HepG2 (cell line): ENCODE results near the gene MTO1. TPM values are rescaled to one million over a fixed set of nuclear protein-coding genes. Genes with fewer than 3 reads are reported as not detected.

Source experiments
- ATAC-seq: fragments of 200-7000 bp; cut with Tn5 transposase; 3 replicates; pipeline ENCODE4 v1.9.1; 2020; ENCODE audit warnings: mild to moderate bottlenecking, moderate library complexity
- BruUV-seq: library from RNA; stranded (reverse); fragments of 400-500 nt; replicated peaks from 2 replicates; lab custom pipeline; 2021; lab: Mats Ljungman, UMichigan
- CTCF ChIA-PET: fragments of 300-600 bp; formaldehyde crosslinking; extraction: SDS; loops from one replicate; lab custom pipeline; 2021; ENCODE audit warnings: low total read pairs, inconsistent platforms, low intra/inter-chr PET ratio; lab: Yijun Ruan, JAX
- POLR2A ChIA-PET: fragments of 350-600 bp; sonication (Branson Sonifier 250); formaldehyde crosslinking; loops from one replicate; lab custom pipeline; 2020; ENCODE audit warnings: antibody characterized with exemption, inconsistent platforms; lab: Yijun Ruan, JAX
- DNase-seq: peaks from one replicate; pipeline ENCODE4 v3.0.0-alpha.2; 2015; ENCODE audit warnings: low spot score
- FAIRE-seq: peaks from 3 replicates; lab custom pipeline; 2011; peaks lifted over from hg19 to GRCh38; lab: Jason Lieb, UNC
- H2AFZ ChIP-seq: one replicate; pipeline ENCODE4 v1.6.1; 2011; ENCODE audit warnings: low read length, inconsistent platforms
- H3K27ac ChIP-seq: fragments of 300-600 bp; 3 replicates; pipeline ENCODE4 v1.8.0; 2011; ENCODE audit warnings: mixed run types, mild to moderate bottlenecking, mixed read lengths, low read length, inconsistent platforms; ENCODE audit not compliant: insufficient read depth; ENCODE audit errors: extremely low read length
- H3K27me3 ChIP-seq, 2 experiments: fragments of 200-600 bp in 1 of 2; 2 replicates in 1 of 2; 3 replicates in 1 of 2; pipeline versions ENCODE4 v1.6.0 to v1.8.0; 2011; ENCODE audit warnings: low read length in 2 of 2, mild to moderate bottlenecking in 2 of 2, moderate library complexity in 2 of 2, inconsistent platforms in 1 of 2; ENCODE audit not compliant: insufficient read depth in 2 of 2, control insufficient read depth in 1 of 2
- H3K36me3 ChIP-seq, 2 experiments: fragments of 200-600 bp in 1 of 2; replicated peaks in 1 of 2; 2 replicates in 1 of 2; 3 replicates in 1 of 2; pipeline versions ENCODE4 v1.5.1 to v1.8.0; 2011; ENCODE audit warnings: low read length in 2 of 2, inconsistent platforms in 1 of 2; ENCODE audit not compliant: insufficient read depth in 2 of 2, control insufficient read depth in 1 of 2
- H3K4me1 ChIP-seq: 2 replicates; pipeline ENCODE4 v1.5.1; 2012; ENCODE audit warnings: low read length, inconsistent platforms; ENCODE audit not compliant: insufficient read depth
- H3K4me2 ChIP-seq: 2 replicates; pipeline ENCODE4 v1.6.0; 2011; ENCODE audit warnings: low read depth, low read length, inconsistent platforms
- H3K4me3 ChIP-seq, 3 experiments: fragments of 200-600 bp in 1 of 3; sonication (generic), shearing (Covaris generic) in 1 of 3; replicated peaks in 1 of 3; 2 replicates each; pipeline ENCODE4 v1.5.1; 2011 to 2016; ENCODE audit warnings: low read length in 3 of 3, inconsistent platforms in 2 of 3, low read depth in 2 of 3, mild to moderate bottlenecking in 2 of 3, control low read depth in 1 of 3, mixed read lengths in 1 of 3; ENCODE audit not compliant: insufficient read depth in 1 of 3
- H3K79me2 ChIP-seq: one replicate; pipeline ENCODE4 v1.6.1; 2011; ENCODE audit warnings: low read length, inconsistent platforms; ENCODE audit not compliant: insufficient read depth
- H3K9ac ChIP-seq: 2 replicates; pipeline ENCODE4 v1.6.0; 2011; ENCODE audit warnings: mild to moderate bottlenecking, low read depth, low read length, inconsistent platforms; ENCODE audit not compliant: insufficient read depth
- H3K9me3 ChIP-seq: 2 replicates; pipeline ENCODE4 v1.5.1; 2012; ENCODE audit warnings: mild to moderate bottlenecking, low read length
- H4K20me1 ChIP-seq: 2 replicates; pipeline ENCODE4 v1.6.0; 2011; ENCODE audit warnings: inconsistent platforms, mild to moderate bottlenecking, low read length, moderate library complexity; ENCODE audit not compliant: insufficient read depth
- DR1 ChIP-seq: sonication (generic); formaldehyde crosslinking; IDR thresholded peaks from 2 replicates; pipeline ENCODE4 v1.8.0; 2021; ENCODE audit warnings: mild to moderate bottlenecking, missing genetic modification reagents, inconsistent platforms
- HDAC2 ChIP-seq: sonication (generic); formaldehyde crosslinking; IDR thresholded peaks from 2 replicates; pipeline ENCODE4 v1.4.0; 2020; ENCODE audit warnings: missing genetic modification reagents
- MED8 ChIP-seq: sonication (generic); formaldehyde crosslinking; IDR thresholded peaks from 2 replicates; pipeline ENCODE4 v1.8.1; 2023; ENCODE audit warnings: mild to moderate bottlenecking, missing genetic modification reagents; ENCODE audit not compliant: insufficient replicate concordance
- NCOR1 ChIP-seq: fragments of 200-600 bp; sonication (generic); IDR thresholded peaks from 2 replicates; pipeline ENCODE4 v1.7.0; 2017; ENCODE audit warnings: antibody characterized with exemption, low read length, borderline replicate concordance
- POLR2AphosphoS2 ChIP-seq: IDR thresholded peaks from 2 replicates; pipeline ENCODE4 v1.6.1; 2011; ENCODE audit warnings: low read depth, low read length, improper control_type of control experiment
- RFX3 ChIP-seq: IDR thresholded peaks from 2 replicates; pipeline ENCODE4 v1.6.1; 2016; ENCODE audit warnings: missing biosample characterization, missing genetic modification reagents
- in situ Hi-C: cut with HindIII; loops from 2 replicates; pipeline ENCODE4 v1.10.0; 2017; ENCODE audit warnings: low pct_unique_long_range_greater_than_20kb; ENCODE audit not compliant: extremely low pct_ligation_motif_present
- intact Hi-C: fragments of 100-400 bp; cut with micrococcal nuclease; formaldehyde crosslinking; loops from one replicate; pipeline ENCODE4 v1.10.0; 2022; ENCODE audit not compliant: unreplicated experiment
- polyA plus RNA-seq, 8 experiments: library from polyadenylated mRNA; depleted of rRNA in 3 of 8; stranded (reverse) in 7 of 8; unstranded in 1 of 8; fragments of >200 nt; fragmentation: Illumina TruSeq in 4 of 8; extraction: Trizol in 4 of 8; gene quantifications; 2 replicates each; pipeline versions ENCODE4 v1.2.1 to v1.2.3, GENCODE V29; 2011 to 2016; ENCODE audit warnings: low read depth in 4 of 8, missing spikeins in 1 of 8, mixed read lengths in 1 of 8; ENCODE audit not compliant: insufficient read depth in 1 of 8
- total RNA-seq, 5 experiments: library from RNA; depleted of rRNA; stranded (reverse); fragments of >200 nt; fragmentation: Illumina TruSeq; extraction: Trizol; gene quantifications; 2 replicates each; pipeline ENCODE4 v1.2.3, GENCODE V29; 2016; ENCODE audit warnings: low read depth in 1 of 5
- TF ChIP-seq, protein P1 (sequence below): sonication (generic); formaldehyde crosslinking; IDR thresholded peaks from 2 replicates; pipeline ENCODE4 v1.4.0; 2020; ENCODE audit warnings: mild to moderate bottlenecking, missing genetic modification reagents, borderline replicate concordance
- TF ChIP-seq, protein P2 (sequence below): sonication (generic); formaldehyde crosslinking; IDR thresholded peaks from 2 replicates; pipeline ENCODE4 v1.8.0; 2022; ENCODE audit warnings: missing genetic modification reagents, mild to moderate bottlenecking, borderline replicate concordance
- TF ChIP-seq, protein P3 (sequence below), 2 experiments: sonication (generic) in 1 of 2; formaldehyde crosslinking in 1 of 2; IDR thresholded peaks; 2 replicates each; pipeline versions ENCODE4 v1.6.1 to v1.9.0; 2014 to 2022; ENCODE audit warnings: antibody characterized with exemption in 1 of 2, borderline replicate concordance in 1 of 2, inconsistent platforms in 1 of 2, low read depth in 1 of 2, missing genetic modification reagents in 1 of 2
- TF ChIP-seq, protein P4 (sequence below): sonication (generic); formaldehyde crosslinking; IDR thresholded peaks from 2 replicates; pipeline ENCODE4 v1.5.1; 2020; ENCODE audit warnings: missing genetic modification reagents, mild to moderate bottlenecking, borderline replicate concordance

The MTO1 gene
- total and polyA plus RNA-seq, 2 of the 13 experiments (the other 11 are each of a cell fraction or from before 2014, with no cell fraction given), result 21.1 to 45.3 TPM

DNA sequence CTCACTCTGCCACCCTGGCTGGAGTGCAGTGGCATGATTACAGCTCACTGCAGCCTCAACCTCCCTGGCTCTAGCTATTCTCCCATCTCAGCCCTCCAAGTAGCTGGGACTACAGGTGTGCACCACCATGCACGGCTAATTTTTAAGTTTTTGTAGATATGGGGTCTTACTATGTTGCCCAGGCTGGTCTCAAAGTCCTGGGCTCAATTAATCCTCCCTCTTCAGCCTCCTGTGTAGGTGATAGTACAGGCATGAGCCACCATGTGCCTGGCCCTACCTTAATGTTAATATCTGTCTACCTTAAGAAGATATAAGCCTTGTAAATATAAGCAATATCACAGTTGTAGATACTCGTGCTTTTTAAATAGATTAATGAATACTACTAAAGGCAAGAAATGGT lies 42.6 kb downstream of the MTO1 start (continued):
- TF ChIP-seq, protein P1, sequence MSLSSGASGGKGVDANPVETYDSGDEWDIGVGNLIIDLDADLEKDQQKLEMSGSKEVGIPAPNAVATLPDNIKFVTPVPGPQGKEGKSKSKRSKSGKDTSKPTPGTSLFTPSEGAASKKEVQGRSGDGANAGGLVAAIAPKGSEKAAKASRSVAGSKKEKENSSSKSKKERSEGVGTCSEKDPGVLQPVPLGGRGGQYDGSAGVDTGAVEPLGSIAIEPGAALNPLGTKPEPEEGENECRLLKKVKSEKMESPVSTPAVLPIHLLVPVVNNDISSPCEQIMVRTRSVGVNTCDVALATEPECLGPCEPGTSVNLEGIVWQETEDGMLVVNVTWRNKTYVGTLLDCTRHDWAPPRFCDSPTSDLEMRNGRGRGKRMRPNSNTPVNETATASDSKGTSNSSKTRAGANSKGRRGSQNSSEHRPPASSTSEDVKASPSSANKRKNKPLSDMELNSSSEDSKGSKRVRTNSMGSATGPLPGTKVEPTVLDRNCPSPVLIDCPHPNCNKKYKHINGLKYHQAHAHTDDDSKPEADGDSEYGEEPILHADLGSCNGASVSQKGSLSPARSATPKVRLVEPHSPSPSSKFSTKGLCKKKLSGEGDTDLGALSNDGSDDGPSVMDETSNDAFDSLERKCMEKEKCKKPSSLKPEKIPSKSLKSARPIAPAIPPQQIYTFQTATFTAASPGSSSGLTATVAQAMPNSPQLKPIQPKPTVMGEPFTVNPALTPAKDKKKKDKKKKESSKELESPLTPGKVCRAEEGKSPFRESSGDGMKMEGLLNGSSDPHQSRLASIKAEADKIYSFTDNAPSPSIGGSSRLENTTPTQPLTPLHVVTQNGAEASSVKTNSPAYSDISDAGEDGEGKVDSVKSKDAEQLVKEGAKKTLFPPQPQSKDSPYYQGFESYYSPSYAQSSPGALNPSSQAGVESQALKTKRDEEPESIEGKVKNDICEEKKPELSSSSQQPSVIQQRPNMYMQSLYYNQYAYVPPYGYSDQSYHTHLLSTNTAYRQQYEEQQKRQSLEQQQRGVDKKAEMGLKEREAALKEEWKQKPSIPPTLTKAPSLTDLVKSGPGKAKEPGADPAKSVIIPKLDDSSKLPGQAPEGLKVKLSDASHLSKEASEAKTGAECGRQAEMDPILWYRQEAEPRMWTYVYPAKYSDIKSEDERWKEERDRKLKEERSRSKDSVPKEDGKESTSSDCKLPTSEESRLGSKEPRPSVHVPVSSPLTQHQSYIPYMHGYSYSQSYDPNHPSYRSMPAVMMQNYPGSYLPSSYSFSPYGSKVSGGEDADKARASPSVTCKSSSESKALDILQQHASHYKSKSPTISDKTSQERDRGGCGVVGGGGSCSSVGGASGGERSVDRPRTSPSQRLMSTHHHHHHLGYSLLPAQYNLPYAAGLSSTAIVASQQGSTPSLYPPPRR (CRISPR knock-in tag), result no peak
- TF ChIP-seq, protein P2, sequence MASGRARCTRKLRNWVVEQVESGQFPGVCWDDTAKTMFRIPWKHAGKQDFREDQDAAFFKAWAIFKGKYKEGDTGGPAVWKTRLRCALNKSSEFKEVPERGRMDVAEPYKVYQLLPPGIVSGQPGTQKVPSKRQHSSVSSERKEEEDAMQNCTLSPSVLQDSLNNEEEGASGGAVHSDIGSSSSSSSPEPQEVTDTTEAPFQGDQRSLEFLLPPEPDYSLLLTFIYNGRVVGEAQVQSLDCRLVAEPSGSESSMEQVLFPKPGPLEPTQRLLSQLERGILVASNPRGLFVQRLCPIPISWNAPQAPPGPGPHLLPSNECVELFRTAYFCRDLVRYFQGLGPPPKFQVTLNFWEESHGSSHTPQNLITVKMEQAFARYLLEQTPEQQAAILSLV (CRISPR knock-in tag), result no peak
- TF ChIP-seq HDAC2 (CRISPR knock-in tag), result no peak

DNA sequence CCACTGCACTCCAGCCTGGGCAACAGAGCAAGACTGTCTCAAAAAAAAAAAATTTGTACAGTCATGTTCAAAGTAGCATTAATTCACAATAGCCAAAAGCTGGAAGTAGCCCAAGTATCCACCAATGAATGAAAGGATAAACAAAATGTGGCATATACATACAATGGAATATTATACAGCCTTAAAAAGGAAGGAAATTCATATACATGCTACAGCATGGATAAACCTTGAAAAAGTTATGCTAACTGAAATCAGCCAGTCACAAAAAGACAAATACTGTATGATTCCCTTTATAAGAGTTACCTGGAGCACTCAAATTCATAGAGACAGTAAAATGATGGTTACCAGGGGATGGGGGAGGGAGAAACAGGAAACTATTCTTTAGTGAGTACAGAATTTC lies 43.6 kb downstream of the MTO1 start:
- no peak for ATAC-seq
- no peak overlapping the region for H3K9ac ChIP-seq
- POLR2A ChIA-PET, result interaction anchor here (0.7 kb wide), 1 partner anchor 19 kb away, joined by 3 read pairs; no protein-coding TSS in a partner anchor
- H3K27ac ChIP-seq, result no peak overlapping the region
- intact Hi-C loops, result no loop called here
- no peaks in the 10 kb centered on the region for H3K79me2 ChIP-seq
- CTCF ChIA-PET, result no interaction called here
- no TSS peak for BruUV-seq
- in situ Hi-C loops, result no loop called here
- H2AFZ ChIP-seq, result no peak overlapping the region
- no peaks in the 10 kb centered on the region for H3K27me3 ChIP-seq
- no peaks in the 10 kb centered on the region for H4K20me1 ChIP-seq
- H3K4me3 ChIP-seq, result no peak overlapping the region
- H3K9me3 ChIP-seq, result no peaks in the 10 kb centered on the region
- FAIRE-seq, result no peak
- H3K36me3 ChIP-seq, result peaks cover 2 to 18% of the 10 kb centered on the region in 2 experiments
- no peak overlapping the region for H3K4me2 ChIP-seq
- no peaks in the 10 kb centered on the region for H3K4me1 ChIP-seq
- DNase-seq, result no peak
- no peak for TF ChIP-seq NCOR1
- TF ChIP-seq, protein P3, sequence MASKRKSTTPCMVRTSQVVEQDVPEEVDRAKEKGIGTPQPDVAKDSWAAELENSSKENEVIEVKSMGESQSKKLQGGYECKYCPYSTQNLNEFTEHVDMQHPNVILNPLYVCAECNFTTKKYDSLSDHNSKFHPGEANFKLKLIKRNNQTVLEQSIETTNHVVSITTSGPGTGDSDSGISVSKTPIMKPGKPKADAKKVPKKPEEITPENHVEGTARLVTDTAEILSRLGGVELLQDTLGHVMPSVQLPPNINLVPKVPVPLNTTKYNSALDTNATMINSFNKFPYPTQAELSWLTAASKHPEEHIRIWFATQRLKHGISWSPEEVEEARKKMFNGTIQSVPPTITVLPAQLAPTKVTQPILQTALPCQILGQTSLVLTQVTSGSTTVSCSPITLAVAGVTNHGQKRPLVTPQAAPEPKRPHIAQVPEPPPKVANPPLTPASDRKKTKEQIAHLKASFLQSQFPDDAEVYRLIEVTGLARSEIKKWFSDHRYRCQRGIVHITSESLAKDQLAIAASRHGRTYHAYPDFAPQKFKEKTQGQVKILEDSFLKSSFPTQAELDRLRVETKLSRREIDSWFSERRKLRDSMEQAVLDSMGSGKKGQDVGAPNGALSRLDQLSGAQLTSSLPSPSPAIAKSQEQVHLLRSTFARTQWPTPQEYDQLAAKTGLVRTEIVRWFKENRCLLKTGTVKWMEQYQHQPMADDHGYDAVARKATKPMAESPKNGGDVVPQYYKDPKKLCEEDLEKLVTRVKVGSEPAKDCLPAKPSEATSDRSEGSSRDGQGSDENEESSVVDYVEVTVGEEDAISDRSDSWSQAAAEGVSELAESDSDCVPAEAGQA (IDR thresholded peaks at IDR 0.05; ENCODE audit: low read depth), result no peak
- TF ChIP-seq, protein P3 (CRISPR knock-in tag; IDR thresholded peaks at IDR 0.05; ENCODE audit: borderline replicate concordance), result no peak
- no peak for TF ChIP-seq DR1 (CRISPR knock-in tag)
- no peak for TF ChIP-seq POLR2AphosphoS2
- TF ChIP-seq, protein P4, sequence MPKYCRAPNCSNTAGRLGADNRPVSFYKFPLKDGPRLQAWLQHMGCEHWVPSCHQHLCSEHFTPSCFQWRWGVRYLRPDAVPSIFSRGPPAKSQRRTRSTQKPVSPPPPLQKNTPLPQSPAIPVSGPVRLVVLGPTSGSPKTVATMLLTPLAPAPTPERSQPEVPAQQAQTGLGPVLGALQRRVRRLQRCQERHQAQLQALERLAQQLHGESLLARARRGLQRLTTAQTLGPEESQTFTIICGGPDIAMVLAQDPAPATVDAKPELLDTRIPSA, result no peak
- no peak for TF ChIP-seq RFX3 (CRISPR knock-in tag)
- no peak for TF ChIP-seq MED8
